ENCODE data around the gene KCTD12.
A peak's percentile ranks its signal among the peaks of the same experiment; 100 is the strongest.
"Not testable (repeated sequence)": the region's sequence is repeated elsewhere in the genome, so short reads cannot be mapped to it uniquely, and the experiment has no call there.

Gene KCTD12

DNA sequence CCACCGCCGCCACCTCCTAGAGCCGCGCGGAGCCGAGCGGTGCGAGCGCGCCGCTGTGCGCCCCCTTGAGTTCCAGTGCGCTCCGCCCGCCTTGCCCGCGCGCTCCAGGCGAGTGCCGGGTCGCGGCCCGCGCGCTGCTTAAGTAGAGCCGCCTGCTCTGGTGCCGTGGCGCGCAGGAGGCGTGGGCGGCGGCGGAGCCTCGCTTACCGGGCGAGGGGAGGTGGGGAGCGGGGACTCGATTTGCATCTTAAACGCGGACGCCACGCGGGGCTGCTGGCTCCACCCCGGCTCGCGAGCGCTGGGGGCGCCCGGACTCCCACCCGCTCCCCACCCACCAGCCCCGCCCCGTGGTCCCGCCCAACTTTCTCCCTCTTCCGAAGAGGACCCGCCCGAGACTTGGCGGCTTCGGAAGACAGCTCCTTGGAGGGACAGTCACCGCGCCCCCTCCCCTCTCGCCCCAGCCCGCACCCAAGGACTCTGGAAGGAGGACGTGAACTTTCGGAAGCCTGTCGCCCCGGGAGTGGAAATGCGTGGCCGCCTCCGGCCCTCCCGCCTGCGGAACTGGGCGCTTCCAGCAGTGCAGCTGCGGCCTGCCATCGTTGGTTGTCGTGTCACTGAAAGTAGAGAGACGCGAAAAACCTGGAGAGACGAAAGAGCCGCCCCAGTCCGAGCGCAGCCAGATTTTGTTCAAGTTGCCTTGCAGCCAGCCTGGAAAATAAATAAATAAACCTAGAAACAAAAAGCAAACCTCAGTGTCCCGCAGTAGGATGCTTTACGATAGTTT is at the start of gene KCTD12:
Gene KCTD12 (minus strand): TSS at position 114 of the 784 bp plus-strand sequence. CDS start 257 bp downstream, outside the sequence.
- peak; percentile 90 for DNase-seq (ENCODE audit: low spot score)

DNA sequence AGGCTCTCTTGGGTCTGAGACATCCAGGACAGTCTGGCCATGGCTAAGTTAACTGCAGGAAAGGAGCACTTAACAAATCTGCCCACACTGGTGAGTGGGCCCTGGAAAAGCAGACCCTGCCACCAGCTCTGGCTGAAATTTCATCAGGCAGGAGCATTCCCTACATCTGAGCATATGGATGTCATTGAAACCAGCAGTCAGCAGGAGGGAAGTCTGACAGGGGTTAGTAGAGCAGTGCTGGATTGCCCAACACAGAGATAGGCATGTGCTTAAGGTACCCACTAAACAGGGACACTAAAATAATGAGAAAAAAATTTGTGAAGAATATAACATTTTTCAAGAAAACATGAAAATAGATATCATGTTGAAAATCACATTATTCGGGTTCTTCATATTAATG is 48.5 kb upstream of the KCTD12 start:
- DNase-seq (ENCODE audit: low spot score): no peak

DNA sequence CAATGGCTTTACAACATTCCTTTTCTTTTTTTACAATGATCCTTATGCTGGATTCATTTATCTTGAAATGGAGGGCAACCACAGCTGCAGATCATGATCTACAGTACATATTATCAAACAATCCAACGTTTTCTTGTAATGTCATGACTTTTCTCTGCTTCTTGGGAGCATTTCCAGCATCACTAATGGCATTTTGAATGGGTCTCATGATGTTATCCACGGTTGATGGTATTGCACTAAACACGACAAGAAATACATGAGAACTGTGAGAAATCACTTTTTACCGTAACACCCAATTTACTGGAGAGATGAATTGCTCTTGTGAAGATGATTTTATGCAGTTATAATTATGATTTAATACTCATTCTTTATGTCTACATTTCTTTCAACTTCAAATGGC is 45.9 kb upstream of the KCTD12 start:
- DNase-seq (ENCODE audit: low spot score): no peak

DNA sequence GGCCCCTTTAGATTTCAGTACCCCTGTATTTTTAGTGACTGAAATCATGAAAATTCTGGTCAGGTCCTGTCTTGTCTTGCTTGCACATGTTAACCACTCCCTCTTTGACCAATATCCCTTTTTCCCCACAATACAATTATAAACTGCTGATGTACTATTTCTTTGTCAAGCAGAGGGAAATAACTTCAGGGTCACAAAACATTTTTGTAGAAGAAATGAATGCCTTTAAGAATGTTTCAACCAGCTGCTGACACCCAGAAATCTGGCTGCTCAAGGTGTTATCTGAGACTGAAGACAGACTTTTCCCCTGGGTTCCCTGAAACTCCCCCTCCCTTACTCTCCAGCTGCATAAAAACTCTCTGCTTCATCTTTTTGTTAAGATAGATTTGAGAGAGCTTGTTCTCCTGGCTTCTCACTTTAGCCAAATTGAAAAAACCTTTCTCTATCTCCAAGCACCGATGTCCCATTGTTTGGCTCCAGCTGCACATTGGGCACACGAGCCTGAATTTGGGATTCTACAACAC is 43.7 kb upstream of the KCTD12 start:
- no peak for DNase-seq (ENCODE audit: low spot score)

DNA sequence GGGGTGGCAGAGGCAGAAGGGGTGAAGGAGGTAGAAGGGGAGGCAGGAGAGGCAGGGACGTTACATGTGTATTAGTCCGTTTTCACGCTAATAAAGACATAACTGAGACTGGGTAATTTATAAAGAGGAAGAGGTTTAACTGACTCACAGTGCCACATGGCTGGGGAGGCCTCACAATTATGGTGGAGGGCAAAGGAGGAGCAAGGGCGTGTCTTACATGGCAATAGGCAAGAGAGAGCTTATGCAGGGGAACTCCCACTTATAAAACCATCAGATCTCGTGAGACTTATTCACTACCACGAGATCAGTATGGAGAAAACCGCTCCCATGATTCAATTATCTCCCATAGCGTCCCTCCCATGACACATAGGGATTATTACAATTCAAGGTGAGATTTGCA is 43.1 kb upstream of the KCTD12 start:
- no peak for DNase-seq (ENCODE audit: low spot score)

DNA sequence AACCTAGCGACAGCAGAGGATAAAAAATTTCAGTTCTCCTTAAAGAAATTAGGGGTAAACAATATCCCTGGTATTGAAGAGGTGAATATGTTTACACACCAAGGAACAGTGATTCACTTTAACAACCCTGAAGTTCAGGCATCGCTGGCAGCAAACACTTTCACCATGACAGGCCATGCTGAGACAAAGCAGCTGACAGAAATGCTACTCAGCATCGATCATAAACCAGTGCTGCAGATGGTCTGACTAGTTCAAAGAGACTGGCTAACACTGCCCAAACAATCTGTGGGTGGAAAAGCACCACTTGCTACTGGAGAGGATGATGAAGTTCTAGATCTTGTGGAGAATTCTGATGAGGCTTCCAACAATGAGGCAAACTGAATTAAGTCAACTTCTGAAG is 42.3 kb upstream of the KCTD12 start:
- no peak for DNase-seq (ENCODE audit: low spot score)

DNA sequence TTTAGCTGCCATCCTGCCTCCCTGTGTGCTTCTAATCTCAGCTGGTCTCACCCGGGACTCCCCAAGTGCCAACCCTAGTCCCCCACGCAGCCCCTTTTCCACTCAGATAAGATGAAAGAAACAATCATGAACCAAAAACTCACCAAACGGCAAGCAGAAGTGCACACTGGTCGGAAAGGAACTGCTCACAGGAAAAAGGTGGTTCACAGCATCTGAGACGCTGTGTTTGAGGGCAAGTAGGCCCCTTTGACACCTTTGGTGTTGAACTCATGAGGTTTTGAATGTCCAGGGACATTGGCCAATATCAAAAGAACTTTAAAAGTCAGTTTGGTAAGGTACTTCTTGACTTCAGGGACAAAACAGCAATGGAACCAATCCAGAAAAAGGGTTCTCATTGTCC is 41.8 kb upstream of the KCTD12 start:
- DNase-seq (ENCODE audit: low spot score): no peak

DNA sequence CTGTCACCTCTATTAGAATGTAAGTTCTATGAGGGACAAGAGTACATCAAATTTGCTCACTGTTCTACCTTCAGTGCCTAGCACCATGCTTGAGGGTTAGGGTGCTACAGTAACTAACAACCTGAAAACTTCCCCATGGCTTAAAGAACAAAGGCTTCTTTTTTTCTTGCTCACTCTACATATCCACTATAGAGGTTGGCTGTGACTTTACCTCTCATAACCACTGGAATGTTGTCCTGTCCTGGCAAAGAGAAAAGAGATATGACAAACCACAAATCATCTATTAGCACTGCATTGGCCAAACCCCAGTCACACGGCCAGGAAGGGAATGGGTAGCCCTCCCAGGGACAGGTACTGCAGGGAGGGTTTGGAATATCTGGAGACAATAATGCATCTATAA is 38.9 kb upstream of the KCTD12 start:
- no peak for DNase-seq (ENCODE audit: low spot score)

DNA sequence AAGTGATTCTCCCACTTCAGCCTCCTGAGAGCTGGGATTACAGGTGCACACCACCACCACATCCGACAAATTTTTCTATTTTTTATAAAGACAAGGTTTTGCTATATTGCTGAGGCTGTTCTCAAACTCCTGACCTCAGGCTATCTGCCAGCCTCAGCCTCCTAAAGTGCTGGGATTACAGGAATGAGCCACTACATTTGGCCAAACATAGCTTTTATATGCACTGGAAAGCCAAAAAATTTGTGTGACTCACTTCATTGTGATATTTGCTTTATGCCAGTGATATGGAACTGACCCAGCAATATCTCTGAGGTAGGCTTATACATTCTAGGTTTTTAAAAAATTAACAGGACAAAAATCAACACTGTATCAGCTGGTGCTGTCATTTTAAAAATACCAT is 35.3 kb upstream of the KCTD12 start:
- DNase-seq (ENCODE audit: low spot score): no peak

DNA sequence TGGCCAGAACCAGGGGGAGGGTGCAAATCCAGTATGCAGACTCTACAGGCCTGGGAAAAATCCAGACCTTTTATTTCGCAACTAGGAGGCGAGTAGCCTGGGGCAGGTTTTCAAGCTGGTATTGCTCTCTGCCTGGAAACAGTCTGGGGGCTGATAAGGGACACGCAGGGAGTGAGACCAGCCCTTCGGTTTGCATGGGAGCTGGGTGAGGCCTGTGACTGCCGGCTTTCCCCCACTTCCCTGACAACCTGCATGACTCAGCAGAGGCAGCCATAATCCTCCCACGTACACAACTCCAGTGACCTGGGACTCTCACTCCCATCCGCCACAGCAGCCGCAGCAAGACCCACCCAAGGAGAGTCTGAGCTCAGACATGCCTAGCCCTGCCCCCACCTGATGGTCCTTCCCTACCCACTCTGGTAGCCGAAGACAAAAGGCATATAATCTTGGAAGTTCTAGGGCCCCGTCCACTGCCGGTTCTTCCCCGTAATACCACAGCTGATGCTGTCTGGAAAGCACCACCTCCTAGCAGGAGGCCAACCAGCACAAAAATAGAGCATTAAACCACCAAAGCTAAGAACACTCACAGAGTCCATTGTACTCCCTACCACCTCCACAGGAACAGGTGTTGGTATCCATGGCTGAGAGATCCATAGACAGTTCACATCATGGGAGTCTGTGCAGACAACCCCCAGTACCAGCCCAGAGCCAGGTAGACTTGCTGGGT is 31.7 kb upstream of the KCTD12 start:
- not testable (repeated sequence) for DNase-seq (ENCODE audit: low spot score)

DNA sequence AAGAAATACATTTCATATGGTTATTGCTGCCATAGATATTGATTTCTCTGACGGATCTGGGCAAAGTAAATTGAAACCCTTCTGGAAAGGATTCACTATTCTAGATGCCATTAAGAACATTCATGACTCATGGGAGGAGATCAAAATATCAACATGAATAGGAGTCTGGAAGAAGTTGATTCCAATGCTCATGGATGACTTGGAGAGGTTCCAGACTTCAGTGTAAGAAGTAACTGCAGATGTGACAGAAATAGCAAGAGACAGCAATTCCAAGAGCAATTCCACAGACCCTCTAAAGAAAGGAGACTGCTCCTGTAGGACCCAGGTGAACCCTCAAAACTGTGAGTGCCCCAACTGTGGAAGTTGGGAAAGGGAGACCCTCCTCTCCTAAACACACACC is 30.9 kb upstream of the KCTD12 start:
- no peak for DNase-seq (ENCODE audit: low spot score)

DNA sequence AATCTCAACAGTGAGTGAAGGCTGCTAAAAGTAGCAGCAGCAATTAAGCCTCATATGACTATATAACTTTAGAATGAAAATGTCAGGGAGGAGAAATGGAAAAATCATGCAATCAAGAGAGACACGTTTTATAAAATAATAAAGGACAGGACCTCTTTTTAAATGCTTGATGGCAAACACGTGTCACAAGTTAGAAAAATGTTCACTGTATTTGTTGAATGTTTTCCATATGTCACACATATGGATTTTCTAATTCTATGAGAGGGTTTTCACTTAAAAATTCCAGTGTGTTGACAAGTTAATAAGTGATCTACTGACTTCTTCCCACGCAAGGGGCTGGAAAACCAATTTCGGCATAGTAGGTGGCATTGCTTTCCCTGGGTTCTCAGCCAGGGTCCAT is 27.7 kb upstream of the KCTD12 start:
- DNase-seq (ENCODE audit: low spot score): no peak

DNA sequence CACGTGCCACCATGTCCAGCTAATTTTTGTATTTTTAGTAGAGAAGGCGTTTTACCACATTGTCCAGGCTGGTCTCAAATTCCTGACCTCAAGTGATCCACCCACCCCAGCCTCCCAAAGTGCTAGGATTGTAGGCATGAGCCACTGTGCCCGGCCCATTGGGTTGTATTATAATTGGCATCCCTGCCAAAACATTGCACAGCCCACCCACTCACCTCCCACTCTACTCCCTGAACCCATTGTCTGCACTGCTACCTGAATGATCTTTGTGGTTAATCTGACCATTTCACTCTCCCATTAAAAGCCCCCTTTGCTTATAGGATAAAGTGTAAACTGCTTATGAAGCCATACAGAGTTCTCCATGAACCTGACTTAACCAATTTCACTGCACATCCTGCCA is 26.3 kb upstream of the KCTD12 start:
- DNase-seq (ENCODE audit: low spot score): no peak

DNA sequence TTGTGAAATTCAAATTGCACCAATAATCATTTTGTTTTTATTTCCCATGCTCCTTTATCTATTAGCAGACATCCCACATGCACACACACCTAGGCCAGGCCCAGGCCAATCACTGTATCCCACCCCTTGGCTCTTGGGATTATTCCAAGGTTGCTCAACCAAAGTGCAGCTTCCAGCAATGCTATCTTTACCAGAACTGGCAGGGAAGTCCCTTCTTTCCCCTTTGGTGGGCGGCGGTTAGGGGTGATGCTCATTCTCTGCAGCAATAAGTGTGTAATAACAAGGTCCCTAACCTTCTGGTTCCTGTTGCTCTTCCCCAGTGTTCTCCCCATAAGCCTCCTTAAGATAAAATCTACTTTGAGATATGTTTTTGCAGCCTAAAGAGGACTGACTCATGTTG is 18.3 kb upstream of the KCTD12 start:
- DNase-seq (ENCODE audit: low spot score): no peak

DNA sequence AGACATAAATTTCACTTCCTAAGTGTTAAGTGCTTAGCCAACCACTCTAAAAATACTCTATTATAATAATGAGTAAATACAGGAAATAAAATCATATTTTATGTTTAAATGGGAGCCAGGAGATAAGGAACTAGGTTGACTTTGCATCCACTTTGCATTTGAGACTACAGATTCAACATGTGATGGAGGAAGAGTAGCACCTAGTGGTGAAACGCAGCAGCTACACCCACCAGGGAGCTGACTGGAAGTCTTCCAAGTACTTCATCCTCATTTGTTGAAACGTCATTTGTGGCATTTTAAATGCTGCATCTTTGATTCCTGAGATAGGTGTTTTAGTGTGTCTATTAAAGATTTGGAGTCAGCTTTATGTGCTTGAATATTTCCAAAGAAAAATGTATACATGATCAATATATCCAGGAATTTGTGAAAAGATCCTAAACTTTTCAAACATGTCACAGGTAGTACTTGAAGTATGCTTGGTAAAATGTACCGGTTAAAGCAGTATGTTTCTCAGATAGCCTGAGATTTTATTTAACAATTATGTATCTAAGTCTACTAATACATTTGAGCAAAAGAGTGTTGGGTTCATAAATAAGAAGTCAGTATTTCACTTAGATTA is 17.4 kb upstream of the KCTD12 start:
- DNase-seq (ENCODE audit: low spot score): peak; percentile 70

DNA sequence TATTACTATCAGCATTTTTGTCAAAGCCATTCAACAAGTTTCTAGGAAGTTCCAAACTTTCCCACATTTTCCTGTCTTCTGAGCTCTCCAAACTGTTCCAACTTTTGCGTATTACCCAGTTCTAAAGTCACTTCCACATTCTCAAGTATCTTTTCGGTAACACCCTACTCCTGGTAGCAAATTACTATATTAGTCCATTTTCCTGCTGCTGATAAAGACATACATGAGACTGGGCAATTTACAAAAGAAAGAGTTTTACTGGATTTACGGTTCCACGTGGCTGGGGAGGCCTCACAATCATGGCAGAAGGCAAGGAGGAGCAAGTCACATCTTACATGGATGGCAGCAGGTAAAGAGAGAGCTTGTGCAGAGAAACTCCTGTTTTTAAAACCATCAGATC is 12.9 kb upstream of the KCTD12 start:
- DNase-seq (ENCODE audit: low spot score): not testable (repeated sequence)

DNA sequence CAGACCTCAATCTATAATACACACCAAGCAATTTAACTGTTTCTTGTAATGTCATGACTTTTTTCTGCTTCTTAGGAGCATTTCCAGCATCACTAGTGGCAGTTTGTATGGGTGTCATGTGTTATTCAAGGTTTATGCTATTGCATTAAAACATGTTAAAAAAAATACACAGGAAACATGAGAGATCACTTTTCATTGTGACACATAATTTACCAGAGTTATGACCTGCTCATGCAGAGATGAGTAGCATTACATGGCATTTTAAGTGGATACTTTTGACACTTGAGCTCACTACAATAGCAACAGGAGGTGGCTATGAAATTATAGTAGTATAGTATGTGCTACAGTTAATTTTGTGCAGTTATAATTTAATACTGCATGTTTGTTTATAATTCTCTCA is 11.0 kb upstream of the KCTD12 start:
- DNase-seq (ENCODE audit: low spot score): not testable (repeated sequence)

DNA sequence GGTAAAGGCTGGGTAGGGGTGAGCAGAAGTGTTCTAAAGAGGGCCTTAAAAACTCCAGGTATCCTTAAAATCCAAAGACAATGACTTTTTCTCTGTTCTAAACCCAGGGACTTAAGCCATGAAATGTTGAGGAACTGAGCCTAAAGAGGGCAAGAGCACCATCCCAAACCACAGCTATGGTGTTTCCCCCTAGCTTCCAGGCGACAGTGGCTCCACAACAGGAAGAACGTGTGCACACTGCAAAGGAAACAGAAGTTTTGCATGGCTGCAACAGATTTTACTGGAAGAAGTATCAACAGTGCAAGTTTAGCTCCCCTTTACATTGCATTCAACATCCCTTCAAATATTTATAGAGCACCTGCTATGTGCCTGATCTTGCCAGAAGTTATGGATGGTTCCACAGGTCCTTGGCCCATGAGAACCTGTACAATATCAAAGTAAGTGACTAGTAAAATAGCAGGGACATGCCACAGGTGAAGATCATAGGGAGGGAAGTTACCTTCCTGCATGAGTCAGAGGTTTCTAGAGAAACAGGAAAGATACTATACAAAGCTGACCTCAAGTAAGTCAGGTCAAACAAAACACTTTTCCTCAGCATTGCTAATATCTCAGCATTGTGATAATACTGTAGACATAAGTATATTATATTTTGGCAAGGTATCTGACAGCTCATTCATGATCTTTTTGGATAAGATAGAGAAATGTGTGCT is 8.4 kb upstream of the KCTD12 start:
- DNase-seq (ENCODE audit: low spot score): no peak

DNA sequence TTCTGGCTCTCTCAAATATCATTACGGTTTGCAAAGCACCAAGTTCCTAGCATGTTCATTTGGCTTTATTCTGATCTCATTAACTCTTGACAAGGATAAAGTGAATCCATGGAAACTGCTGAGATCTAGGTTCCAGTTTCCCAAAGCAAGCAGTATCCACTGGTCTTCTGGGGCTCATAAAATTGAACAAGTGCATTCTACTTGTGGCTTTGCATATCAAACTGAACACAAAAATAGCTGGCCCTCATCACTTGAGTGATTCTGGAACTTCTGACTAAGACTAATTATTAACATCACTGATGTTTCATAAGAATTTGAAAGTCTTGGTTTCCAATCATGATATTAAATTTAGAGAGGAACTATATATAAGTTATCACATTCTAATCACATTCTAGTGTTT is 6.3 kb upstream of the KCTD12 start:
- no peak for DNase-seq (ENCODE audit: low spot score)

DNA sequence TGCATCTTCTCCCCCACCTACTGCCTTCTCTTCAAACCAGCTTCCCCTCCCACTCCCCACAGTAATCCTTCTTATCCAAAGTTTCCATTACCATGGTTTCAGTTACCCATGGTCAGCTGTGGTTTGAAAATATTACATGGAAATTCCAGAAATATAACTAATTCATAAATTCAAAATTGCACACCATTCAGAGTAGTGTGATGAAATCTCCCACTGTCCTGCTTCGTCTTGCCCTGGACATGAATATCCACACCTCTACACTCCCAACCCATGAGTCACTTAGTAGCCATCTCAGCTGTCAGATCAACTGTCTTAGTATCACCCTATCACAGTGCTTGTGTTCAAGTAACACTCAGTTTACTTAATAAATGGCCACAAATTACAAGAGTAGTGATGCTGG is 3.8 kb upstream of the KCTD12 start:
- no peak for DNase-seq (ENCODE audit: low spot score)

DNA sequence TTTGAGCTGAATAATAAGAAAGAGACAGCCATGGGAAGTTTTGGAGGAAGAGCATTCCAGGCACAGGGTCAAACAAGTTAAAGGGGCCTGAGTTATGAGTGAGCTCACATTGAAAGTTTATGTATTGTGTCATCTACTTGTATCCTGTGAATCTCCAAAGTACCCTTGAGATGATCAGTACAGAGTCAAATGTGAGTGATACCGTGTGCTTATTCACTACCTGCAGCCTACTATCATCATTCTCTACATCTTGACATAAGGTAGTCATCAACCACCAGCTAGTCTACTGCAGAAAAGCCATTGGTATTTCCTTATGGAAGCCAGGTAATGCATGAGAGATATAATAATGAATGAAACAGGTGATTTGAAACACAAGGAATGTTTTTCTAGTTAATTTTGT is 3.0 kb upstream of the KCTD12 start:
- DNase-seq (ENCODE audit: low spot score): no peak

DNA sequence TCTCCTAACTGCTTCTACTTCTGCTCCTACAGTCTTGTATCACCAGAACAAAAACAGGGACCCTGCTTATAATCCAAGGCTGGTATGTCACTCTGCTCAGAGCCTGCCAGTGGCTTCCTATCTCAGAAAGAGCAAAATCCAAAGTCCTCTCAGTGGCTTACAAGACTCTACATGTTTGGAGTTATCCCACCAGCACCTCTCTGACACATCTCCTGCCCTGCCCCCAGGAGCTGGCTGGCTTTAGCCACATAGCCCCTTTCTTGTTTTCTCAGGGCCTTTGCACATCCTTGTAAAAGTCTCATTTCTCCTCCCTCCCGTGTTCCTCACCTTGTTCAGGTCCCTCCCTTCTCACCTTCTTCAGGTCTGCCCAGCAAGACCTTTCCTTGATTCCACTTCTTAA is 2.2 kb upstream of the KCTD12 start:
- no peak for DNase-seq (ENCODE audit: low spot score)

All from D341Med (cell line).